GM13977 (cell line): ENCODE results near the gene PPIH.
"Not testable (repeated sequence)": the region's sequence is repeated elsewhere in the genome, so short reads cannot be mapped to it uniquely, and the experiment has no call there.

Experiments
- DNase-seq: peaks from one replicate; pipeline ENCODE4 v3.0.0; 2012; ENCODE audit warnings: low spot score
- in situ Hi-C: fragments of 300-500 bp; cut with MboI; formaldehyde crosslinking; loops from one replicate; pipeline ENCODE4 v1.12.0; 2022; ENCODE audit warnings: low sequenced_read_pairs, low pct_unique_long_range_greater_than_20kb, mixed read lengths, inconsistent platforms; ENCODE audit not compliant: unreplicated experiment
- TF ChIP-seq, protein P1 (sequence below): IDR thresholded peaks from 2 replicates; pipeline ENCODE4 v1.5.1; 2012; ENCODE audit warnings: mild to moderate bottlenecking, control low read depth; ENCODE audit not compliant: insufficient read depth; ENCODE audit errors: extremely low read depth, missing control alignments

Gene PPIH

DNA sequence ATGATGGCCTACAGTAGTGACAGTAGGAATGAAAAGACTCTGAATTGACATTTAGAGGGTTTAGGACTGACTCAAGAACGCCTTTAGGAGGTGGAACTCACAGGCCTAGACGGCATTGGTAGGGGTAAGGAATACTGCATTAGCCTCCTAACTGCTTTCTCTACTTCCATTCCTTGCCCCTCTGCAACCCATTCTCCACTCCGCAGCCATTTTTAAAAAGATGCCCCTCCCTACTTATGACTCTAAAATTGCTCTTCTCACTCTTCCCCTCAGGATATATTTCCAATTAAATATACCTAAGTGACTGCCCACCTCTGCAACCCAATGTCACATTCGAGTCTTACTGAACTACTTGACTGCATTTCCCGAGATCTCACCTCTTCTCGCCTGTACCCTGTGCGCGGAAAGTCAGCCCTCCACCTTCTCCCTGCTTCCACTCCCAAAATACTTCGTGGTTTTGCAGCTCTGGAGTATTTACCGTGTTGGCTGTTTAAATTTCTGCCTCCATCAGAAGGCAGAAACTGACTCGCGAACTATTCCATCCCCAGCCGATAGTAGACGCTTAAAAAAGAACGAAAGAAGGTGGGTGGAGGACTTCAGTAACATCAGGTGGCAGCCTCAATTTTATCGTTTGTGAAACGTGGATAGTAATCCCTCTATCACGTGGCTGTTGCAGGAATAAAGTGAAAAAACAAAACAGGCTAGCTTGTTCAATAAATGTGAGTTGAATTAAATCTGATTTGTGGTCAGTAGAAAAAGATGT, 22.9 kb downstream of the PPIH start:
- no peak for DNase-seq
- in situ Hi-C loops, result no loop called here
- TF ChIP-seq, protein P1, sequence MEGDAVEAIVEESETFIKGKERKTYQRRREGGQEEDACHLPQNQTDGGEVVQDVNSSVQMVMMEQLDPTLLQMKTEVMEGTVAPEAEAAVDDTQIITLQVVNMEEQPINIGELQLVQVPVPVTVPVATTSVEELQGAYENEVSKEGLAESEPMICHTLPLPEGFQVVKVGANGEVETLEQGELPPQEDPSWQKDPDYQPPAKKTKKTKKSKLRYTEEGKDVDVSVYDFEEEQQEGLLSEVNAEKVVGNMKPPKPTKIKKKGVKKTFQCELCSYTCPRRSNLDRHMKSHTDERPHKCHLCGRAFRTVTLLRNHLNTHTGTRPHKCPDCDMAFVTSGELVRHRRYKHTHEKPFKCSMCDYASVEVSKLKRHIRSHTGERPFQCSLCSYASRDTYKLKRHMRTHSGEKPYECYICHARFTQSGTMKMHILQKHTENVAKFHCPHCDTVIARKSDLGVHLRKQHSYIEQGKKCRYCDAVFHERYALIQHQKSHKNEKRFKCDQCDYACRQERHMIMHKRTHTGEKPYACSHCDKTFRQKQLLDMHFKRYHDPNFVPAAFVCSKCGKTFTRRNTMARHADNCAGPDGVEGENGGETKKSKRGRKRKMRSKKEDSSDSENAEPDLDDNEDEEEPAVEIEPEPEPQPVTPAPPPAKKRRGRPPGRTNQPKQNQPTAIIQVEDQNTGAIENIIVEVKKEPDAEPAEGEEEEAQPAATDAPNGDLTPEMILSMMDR, result no peak

DNA sequence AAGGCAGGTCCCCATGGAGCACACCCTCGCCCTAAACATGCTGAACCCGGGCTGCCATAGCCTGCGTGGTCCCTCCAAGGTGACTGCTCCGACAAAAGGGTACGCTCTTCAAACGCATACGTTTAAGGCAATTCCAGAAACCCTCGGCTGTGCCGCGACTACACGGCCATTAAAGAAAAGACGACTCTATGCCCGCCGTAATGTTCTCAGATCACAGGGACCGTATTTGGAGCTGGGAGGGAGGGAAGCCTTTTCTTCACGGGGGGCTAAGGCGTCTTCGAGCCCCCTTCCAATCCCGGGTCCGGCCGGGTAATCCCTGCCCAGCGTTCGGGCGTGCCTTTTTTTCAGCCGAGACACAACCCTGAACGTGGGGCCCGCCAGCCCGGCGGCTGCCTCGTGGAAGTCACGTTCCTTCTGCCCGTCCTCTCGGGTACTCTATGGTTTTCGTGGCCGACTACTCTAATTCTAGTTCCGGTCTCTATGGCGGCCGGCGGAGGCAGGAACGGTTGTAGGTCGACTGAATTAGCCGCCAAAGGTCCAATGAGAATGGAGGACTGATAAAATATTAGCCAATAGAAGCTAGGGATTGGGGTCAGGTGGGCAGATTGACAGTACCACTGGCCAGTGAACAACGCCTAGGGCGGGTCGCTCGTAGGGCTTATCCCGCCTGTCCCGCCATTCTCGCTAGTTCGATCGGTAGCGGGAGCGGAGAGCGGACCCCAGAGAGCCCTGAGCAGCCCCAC, 23.7 kb downstream of the PPIH start, which contains the start of gene YBX1:
YBX1 (plus strand) TSS at position 678 of the 743 bp plus-strand sequence. CDS start 148 bp downstream, outside the sequence.
- TF ChIP-seq, protein P1, result no peak
- DNase-seq, result peak; percentile 97
- in situ Hi-C loops, result no loop called here

DNA sequence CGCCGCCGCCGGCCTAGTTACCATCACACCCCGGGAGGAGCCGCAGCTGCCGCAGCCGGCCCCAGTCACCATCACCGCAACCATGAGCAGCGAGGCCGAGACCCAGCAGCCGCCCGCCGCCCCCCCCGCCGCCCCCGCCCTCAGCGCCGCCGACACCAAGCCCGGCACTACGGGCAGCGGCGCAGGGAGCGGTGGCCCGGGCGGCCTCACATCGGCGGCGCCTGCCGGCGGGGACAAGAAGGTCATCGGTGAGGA, 24.2 kb downstream of the PPIH start:
- DNase-seq, in situ Hi-C loops: not testable (repeated sequence)

DNA sequence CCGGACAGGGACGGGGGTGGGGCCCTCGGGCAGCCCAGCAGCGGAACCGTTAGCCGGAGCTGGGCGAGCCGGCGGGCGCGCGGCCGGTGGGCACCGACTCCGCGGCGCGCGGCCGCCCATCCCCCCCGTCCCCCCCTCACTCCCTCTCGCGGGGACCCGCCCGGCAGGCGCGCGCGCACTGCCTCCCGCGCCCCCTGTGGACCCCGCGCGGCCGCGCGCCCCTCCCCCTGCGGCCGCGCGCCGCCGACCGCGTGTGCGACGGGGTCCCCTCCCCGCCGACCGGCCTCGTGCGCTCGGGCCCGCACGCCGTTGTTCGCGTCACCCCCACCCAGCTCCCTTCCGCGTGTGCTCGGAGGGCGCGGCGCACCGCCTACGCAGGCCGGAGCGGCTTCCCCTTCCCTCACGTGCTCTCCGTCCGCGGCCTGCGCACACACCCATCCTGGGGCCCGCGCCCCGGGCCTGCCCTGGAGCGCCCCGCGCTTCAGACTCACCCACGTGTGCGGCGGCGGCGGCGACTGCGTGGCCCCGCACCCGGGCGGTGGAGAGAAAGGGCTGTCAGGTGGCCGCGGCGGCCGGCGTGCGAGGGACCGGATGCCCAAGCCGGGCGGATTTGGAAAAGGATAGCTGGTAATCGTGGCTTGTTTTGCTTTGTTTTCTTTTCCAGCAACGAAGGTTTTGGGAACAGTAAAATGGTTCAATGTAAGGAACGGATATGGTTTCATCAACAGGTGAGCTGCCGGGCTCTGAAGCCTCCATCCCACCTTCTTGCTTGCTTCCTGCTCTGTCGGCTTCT, 24.7 kb downstream of the PPIH start:
- TF ChIP-seq, protein P1, result no peak
- DNase-seq, result peak; percentile 87
- in situ Hi-C loops, result no loop called here

DNA sequence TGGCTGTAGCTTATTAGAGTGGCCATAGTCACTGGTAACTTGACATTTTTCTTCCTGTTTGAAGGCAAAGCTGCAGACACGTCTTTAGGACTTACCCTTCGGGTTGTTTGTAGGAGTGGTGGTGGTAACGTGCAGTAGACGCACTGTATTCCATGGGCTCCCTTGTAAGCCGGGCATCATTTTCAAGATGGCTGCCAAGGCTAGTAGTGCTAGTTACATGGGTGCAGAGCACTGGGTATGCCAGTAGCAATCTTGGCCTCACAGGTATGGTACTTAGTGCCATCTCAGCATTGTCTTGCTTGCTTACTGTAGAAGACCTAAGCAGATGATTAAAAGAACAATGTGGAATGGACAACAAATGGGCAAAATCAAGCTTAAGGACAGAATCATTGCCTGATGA, 25.9 kb downstream of the PPIH start:
- no peak for DNase-seq
- in situ Hi-C loops, result no loop called here
- TF ChIP-seq, protein P1, result no peak

DNA sequence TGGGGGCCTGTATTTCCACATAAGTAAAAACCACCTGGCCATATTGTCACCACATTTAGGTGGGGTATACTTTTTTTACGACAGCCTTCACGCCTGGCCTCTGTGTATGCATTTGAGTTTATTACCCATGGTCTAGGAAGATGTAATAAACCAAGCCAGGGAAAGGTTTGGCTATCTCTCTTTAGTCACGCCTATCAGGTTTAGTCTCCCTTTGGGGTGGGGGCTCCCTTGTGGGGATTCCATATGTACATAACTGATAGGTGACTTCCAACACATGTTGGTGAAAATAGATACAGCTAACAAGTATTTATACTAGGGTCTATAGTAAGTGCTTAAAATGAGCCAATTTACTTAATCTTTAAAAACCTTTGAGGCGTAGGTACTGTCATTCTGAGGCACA, 28.2 kb downstream of the PPIH start:
- TF ChIP-seq, protein P1, result no peak
- in situ Hi-C loops, result no loop called here
- no peak for DNase-seq
